Fibroblast of villous mesenchyme (primary cell): ENCODE measurements around the gene PARD3. TPM values are rescaled to one million over a fixed set of nuclear protein-coding genes. Genes with fewer than 3 reads are reported as not detected.

Source experiments
- DNase-seq: peaks from one replicate; pipeline ENCODE4 v3.0.0-alpha.2; 2010; ENCODE audit warnings: low read depth
- H3K4me3 ChIP-seq: 2 replicates; pipeline ENCODE4 v1.5.1; 2011; ENCODE audit warnings: low read depth, mild to moderate bottlenecking, low read length
- small RNA-seq: library from RNA; depleted of rRNA; stranded (forward); fragments of <200 nt; gene quantifications from one replicate; pipeline ENCODE3, GENCODE V24; 2012
- total RNA-seq: library from RNA; depleted of rRNA; stranded (reverse); fragments of >200 nt; gene quantifications from 2 replicates; pipeline ENCODE4 v1.2.3, GENCODE V29; 2012
- TF ChIP-seq, protein P1 (sequence below): IDR thresholded peaks from 2 replicates; pipeline ENCODE4 v1.5.1; 2012; ENCODE audit warnings: low read depth, mild to moderate bottlenecking, low read length; ENCODE audit not compliant: insufficient read depth

The PARD3 gene
- total RNA-seq, 1 donor = 44.0 TPM

DNA sequence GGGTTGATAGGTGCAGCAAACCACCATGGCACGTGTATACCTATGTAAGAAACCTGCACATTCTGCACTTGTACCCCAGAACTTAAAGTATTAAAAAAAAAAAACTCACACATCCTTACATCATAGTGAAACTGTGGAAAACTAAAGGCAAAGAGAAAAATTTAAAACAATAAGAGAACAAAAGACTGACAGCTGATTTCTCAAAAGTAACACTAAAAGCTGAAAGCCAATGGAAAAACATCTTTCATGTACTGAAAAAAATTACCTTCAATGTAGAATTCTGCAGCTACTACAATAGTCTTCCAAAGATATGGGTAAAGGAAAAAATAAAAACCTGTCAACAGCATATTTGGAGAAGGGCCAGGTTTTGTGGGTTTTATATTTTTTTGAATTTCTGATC lies 751.5 kb downstream of the PARD3 start:
- TF ChIP-seq, protein P1, sequence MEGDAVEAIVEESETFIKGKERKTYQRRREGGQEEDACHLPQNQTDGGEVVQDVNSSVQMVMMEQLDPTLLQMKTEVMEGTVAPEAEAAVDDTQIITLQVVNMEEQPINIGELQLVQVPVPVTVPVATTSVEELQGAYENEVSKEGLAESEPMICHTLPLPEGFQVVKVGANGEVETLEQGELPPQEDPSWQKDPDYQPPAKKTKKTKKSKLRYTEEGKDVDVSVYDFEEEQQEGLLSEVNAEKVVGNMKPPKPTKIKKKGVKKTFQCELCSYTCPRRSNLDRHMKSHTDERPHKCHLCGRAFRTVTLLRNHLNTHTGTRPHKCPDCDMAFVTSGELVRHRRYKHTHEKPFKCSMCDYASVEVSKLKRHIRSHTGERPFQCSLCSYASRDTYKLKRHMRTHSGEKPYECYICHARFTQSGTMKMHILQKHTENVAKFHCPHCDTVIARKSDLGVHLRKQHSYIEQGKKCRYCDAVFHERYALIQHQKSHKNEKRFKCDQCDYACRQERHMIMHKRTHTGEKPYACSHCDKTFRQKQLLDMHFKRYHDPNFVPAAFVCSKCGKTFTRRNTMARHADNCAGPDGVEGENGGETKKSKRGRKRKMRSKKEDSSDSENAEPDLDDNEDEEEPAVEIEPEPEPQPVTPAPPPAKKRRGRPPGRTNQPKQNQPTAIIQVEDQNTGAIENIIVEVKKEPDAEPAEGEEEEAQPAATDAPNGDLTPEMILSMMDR = no peak
- H3K4me3 ChIP-seq = no peak overlapping the region
- no peak for DNase-seq

DNA sequence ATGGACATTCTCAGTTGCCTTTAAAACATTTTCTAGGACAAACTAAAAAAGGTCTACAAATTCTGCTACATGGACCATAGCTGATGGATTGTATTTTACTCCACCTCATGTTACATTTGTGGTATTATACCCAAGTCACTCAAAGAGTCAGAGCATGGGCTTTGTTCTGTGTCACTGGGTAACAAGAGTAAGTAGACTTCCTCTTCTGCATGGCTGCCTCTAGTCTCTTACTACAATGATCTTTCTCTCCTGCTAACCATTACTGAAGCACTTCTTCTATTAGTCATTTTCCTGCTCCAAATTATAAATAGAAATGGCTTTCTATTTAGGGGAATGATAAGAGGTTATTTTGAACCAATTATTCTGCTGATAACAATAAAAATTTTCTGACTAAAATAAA lies 753.3 kb downstream of the PARD3 start:
- H3K4me3 ChIP-seq = no peak overlapping the region
- TF ChIP-seq, protein P1 = no peak
- DNase-seq = no peak

Small RNA genes lying within 50 kb of the gene (small RNA-seq; reads per million reads assigned to genes)
- gene ELOBP4 (not detected), gene RF00019 (not detected), gene RPL37P18 (not detected)
